GM18867 (cell line): ENCODE measurements around the gene TBX10.

Source experiments
- ATAC-seq: cut with Tn5 transposase; IDR thresholded peaks from one replicate; pipeline ENCODE4 v1.9.1; 2021; ENCODE audit warnings: mild to moderate bottlenecking, moderate library complexity; ENCODE audit not compliant: unreplicated experiment

TBX10 gene

GRCh38 chr11:67617243-67617953, 22.2 kb downstream of the TBX10 start:
- no peak for ATAC-seq

GRCh38 chr11:67616431-67617242, 22.9 kb downstream of the TBX10 start:
- no peak for ATAC-seq

- no peak for ATAC-seq
These were observed 23.7 kb downstream of the TBX10 start for GRCh38 chr11:67615728-67616430.

GRCh38 chr11:67614730-67615714, 24.5 kb downstream of the TBX10 start:
- ATAC-seq, result no peak

- ATAC-seq, result peak; percentile 77
These were observed 25.4 kb downstream of the TBX10 start for GRCh38 chr11:67613960-67614715.

GRCh38 chr11:67613313-67613959, 26.1 kb downstream of the TBX10 start:
- ATAC-seq, result no peak

GRCh38 chr11:67612751-67613150, 26.8 kb downstream of the TBX10 start:
- no peak for ATAC-seq

GRCh38 chr11:67611704-67612587, 27.6 kb downstream of the TBX10 start:
- no peak for ATAC-seq

GRCh38 chr11:67611165-67611564, 28.4 kb downstream of the TBX10 start:
- no peak for ATAC-seq

GRCh38 chr11:67610302-67610868, 29.2 kb downstream of the TBX10 start:
- no peak for ATAC-seq

GRCh38 chr11:67609316-67609715, 30.2 kb downstream of the TBX10 start:
- ATAC-seq, result no peak

GRCh38 chr11:67608486-67608885, 31.1 kb downstream of the TBX10 start:
- no peak for ATAC-seq

- ATAC-seq, result no peak
These were observed 32.1 kb downstream of the TBX10 start for GRCh38 chr11:67607507-67607906.

GRCh38 chr11:67606492-67607295, 32.9 kb downstream of the TBX10 start, which contains the start of gene NDUFV1:
NDUFV1 (plus strand) TSS chr11:67606936; CDS start chr11:67607005, 69 bp downstream.
- ATAC-seq, result peak; percentile 93

- ATAC-seq, result no peak
These were observed 33.5 kb downstream of the TBX10 start for GRCh38 chr11:67606093-67606491.

- no peak for ATAC-seq
These were observed 34.1 kb downstream of the TBX10 start for GRCh38 chr11:67605231-67606011.
